ENCODE results near the gene GPR107. TPM values are rescaled to one million over a fixed set of nuclear protein-coding genes. Genes with fewer than 3 reads are reported as not detected.
A peak's percentile ranks its signal among the peaks of the same experiment; 100 is the strongest.
"Not testable (repeated sequence)": the region's sequence is repeated elsewhere in the genome, so short reads cannot be mapped to it uniquely, and the experiment has no call there.

Gene GPR107
- total RNA-seq, 1 experiment from 2014 or later, result 33.2 TPM

DNA sequence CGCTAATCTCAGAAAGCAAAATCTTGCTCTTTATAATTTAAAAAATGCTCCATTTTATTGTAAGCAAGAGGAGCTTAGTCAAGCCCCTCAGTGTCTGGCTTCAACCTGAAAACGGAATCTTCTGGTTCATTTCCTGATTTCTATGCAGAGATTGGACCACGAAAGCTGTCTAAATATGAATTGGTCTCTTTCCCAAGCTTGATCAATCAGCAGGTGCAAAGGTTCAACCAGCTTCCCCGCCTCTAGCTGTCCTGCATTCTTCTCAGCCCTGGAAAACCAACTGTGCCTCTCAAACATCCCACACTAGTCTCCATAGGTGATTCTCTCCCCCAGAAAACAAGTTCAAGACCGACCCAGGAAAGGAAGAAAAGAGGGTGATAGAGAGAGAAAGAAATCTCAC is 45.2 kb upstream of the GPR107 start (continued):
- TF ChIP-seq ZNF138 (CRISPR knock-in tag; conservative IDR thresholded peaks at IDR 0.05), result no peak
- TF ChIP-seq, protein P1, sequence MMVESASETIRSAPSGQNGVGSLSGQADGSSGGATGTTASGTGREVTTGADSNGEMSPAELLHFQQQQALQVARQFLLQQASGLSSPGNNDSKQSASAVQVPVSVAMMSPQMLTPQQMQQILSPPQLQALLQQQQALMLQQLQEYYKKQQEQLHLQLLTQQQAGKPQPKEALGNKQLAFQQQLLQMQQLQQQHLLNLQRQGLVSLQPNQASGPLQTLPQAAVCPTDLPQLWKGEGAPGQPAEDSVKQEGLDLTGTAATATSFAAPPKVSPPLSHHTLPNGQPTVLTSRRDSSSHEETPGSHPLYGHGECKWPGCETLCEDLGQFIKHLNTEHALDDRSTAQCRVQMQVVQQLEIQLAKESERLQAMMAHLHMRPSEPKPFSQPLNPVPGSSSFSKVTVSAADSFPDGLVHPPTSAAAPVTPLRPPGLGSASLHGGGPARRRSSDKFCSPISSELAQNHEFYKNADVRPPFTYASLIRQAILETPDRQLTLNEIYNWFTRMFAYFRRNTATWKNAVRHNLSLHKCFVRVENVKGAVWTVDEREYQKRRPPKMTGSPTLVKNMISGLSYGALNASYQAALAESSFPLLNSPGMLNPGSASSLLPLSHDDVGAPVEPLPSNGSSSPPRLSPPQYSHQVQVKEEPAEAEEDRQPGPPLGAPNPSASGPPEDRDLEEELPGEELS (CRISPR knock-in tag; IDR thresholded peaks at IDR 0.05), result no peak
- TF ChIP-seq TCF7 (CRISPR knock-in tag; IDR thresholded peaks at IDR 0.05; ENCODE audit: low read depth), result no peak
- TF ChIP-seq, protein P2, sequence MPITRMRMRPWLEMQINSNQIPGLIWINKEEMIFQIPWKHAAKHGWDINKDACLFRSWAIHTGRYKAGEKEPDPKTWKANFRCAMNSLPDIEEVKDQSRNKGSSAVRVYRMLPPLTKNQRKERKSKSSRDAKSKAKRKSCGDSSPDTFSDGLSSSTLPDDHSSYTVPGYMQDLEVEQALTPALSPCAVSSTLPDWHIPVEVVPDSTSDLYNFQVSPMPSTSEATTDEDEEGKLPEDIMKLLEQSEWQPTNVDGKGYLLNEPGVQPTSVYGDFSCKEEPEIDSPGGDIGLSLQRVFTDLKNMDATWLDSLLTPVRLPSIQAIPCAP (CRISPR knock-in tag; IDR thresholded peaks at IDR 0.05), result no peak
- TF ChIP-seq, protein P3, sequence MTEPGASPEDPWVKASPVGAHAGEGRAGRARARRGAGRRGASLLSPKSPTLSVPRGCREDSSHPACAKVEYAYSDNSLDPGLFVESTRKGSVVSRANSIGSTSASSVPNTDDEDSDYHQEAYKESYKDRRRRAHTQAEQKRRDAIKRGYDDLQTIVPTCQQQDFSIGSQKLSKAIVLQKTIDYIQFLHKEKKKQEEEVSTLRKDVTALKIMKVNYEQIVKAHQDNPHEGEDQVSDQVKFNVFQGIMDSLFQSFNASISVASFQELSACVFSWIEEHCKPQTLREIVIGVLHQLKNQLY (CRISPR knock-in tag; IDR thresholded peaks at IDR 0.05), result no peak
- TF ChIP-seq, protein P4, sequence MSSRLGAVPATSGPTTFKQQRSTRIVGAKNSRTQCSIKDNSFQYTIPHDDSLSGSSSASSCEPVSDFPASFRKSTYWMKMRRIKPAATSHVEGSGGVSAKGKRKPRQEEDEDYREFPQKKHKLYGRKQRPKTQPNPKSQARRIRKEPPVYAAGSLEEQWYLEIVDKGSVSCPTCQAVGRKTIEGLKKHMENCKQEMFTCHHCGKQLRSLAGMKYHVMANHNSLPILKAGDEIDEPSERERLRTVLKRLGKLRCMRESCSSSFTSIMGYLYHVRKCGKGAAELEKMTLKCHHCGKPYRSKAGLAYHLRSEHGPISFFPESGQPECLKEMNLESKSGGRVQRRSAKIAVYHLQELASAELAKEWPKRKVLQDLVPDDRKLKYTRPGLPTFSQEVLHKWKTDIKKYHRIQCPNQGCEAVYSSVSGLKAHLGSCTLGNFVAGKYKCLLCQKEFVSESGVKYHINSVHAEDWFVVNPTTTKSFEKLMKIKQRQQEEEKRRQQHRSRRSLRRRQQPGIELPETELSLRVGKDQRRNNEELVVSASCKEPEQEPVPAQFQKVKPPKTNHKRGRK (CRISPR knock-in tag; IDR thresholded peaks at IDR 0.05; ENCODE audit: borderline replicate concordance), result no peak

DNA sequence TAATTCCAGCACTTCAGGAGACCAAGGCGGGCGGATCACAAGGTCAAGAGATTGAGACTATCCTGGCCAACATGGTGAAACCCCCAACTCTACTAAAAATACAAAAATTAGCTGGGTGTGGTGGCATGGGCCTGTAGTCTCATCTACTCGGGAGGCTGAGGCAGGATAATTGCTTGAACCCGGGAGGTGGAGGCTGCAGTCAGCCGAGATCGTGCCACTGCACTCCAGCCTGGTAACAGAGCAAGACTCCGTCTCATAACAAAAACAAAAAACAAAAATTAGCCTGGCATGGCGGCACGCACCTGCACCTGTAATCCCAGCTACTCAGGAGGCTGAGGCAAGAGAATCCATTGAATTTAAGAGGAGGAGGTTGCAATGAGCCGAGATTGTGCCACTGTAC is 44.2 kb upstream of the GPR107 start:
- H3K27me3 Mint-ChIP-seq (ENCODE audit: low read depth); H3K36me3 Mint-ChIP-seq; H3K4me3 Mint-ChIP-seq; DNase-seq (ENCODE audit: low spot score); H3K9me3 Mint-ChIP-seq; H3K4me1 Mint-ChIP-seq; ATAC-seq; CTCF ChIA-PET; POLR2A ChIA-PET; H3K27ac Mint-ChIP-seq: not testable (repeated sequence)

DNA sequence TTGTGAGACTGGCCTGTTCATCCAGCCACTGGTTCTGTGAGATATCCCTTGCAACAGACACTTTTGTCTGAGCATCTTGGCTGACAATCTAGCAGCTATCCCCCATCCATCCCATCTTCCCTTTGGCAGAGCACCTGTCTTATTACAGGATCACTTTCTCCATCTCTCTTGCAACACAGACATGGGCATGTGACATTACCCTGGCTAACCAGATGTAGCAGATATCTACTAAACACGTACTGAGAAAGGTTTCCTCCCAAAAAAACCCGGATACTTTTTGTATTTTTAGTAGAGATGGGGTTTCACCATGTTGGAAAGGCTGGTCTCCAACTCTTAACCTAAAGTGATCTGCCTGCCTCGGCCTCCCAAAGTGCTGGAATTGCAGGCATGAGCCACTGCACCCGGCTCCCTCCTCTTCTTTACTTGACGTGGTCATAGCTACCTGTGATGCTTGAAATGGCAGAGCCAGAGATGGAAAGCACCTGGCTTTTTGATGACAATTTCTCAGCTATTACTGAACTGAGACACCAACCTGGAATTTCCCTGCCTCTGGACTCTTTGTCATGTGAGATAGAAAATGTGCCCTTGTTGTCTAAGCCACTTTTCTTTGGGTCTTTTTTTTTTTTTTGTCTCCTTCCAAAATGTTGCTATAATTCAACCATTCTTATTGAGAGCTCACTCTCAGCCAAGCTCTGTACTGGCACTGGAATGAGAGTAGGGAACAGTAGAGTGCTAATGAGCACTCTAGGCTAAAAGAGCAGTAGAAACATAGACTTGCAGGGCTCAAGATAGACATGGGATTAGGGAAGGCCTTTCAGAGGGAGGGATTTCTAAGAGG is 43.3 kb upstream of the GPR107 start:
- Mint-ChIP-seq H3K9me3 (no peaks in the 10 kb centered on the region), H3K27me3 (ENCODE audit: low read depth) (no peaks in the 10 kb centered on the region), H3K27ac (peak overlapping the region; percentile 30; the same call in 1 of the 2 replicates), H3K4me3 (no peak overlapping the region), H3K4me1 (no peaks in the 10 kb centered on the region; the same call in 1 of the 2 replicates), H3K36me3 (no peaks in the 10 kb centered on the region)
- ATAC-seq (no peak), DNase-seq (ENCODE audit: low spot score) (no peak)
- CTCF ChIA-PET, result no interaction called here
- POLR2A ChIA-PET, result no interaction called here
- TF ChIP-seq ZNF219 (CRISPR knock-in tag; IDR thresholded peaks at IDR 0.05; ENCODE audit: borderline replicate concordance) (no peak), TP53 (CRISPR knock-in tag; IDR thresholded peaks at IDR 0.05) (no peak), CREM (CRISPR knock-in tag; IDR thresholded peaks at IDR 0.05) (no peak), SP1 (CRISPR knock-in tag; conservative IDR thresholded peaks at IDR 0.05) (no peak), ESRRA (CRISPR knock-in tag; IDR thresholded peaks at IDR 0.05; ENCODE audit: borderline replicate concordance) (no peak), ZNF263 (CRISPR knock-in tag; IDR thresholded peaks at IDR 0.05; ENCODE audit: low read depth) (no peak), JAZF1 (CRISPR knock-in tag; IDR thresholded peaks at IDR 0.05) (no peak), MYBL2 (CRISPR knock-in tag; IDR thresholded peaks at IDR 0.05) (no peak)
- TF ChIP-seq, protein P5, sequence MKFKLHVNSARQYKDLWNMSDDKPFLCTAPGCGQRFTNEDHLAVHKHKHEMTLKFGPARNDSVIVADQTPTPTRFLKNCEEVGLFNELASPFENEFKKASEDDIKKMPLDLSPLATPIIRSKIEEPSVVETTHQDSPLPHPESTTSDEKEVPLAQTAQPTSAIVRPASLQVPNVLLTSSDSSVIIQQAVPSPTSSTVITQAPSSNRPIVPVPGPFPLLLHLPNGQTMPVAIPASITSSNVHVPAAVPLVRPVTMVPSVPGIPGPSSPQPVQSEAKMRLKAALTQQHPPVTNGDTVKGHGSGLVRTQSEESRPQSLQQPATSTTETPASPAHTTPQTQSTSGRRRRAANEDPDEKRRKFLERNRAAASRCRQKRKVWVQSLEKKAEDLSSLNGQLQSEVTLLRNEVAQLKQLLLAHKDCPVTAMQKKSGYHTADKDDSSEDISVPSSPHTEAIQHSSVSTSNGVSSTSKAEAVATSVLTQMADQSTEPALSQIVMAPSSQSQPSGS (CRISPR knock-in tag; IDR thresholded peaks at IDR 0.05; ENCODE audit: borderline replicate concordance, low read depth), result no peak
- TF ChIP-seq, protein P6, sequence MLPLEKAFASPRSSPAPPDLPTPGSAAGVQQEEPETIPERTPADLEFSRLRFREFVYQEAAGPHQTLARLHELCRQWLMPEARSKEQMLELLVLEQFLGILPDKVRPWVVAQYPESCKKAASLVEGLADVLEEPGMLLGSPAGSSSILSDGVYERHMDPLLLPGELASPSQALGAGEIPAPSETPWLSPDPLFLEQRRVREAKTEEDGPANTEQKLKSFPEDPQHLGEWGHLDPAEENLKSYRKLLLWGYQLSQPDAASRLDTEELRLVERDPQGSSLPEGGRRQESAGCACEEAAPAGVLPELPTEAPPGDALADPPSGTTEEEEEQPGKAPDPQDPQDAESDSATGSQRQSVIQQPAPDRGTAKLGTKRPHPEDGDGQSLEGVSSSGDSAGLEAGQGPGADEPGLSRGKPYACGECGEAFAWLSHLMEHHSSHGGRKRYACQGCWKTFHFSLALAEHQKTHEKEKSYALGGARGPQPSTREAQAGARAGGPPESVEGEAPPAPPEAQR (CRISPR knock-in tag; IDR thresholded peaks at IDR 0.05), result no peak
- TF ChIP-seq, protein P1 (CRISPR knock-in tag; IDR thresholded peaks at IDR 0.05), result no peak
- TF ChIP-seq, protein P7, sequence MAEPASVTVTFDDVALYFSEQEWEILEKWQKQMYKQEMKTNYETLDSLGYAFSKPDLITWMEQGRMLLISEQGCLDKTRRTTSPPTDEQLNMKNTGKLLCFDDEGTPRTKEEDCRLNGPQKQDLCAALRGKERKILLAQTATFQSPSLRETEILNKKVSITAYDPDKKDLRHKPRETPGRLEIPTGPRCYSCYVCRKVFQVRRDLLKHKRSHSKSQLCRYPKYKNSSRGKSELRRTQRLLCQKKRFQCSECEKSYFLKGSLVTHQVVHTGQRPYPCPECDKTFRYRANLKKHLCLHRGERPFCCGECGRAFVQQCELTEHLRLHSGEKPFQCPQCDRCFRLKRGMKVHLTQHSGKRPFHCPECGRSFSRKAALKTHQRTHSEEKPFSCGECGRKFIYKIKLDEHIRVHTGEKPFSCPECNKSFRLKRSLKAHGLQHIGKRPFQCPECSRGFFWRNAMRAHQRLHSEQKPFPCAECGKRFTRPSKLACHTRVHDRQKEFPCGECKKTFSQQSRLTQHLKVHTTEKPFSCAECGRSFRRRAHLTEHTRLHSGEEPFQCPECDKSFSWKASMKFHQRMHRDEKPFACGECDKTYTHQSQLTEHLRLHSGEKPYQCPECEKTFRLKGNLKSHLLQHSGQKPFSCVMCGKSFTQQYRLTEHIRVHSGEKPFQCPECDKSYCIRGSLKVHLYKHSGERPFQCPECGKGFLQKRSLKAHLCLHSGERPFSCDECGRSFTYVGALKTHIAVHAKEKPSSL (CRISPR knock-in tag; conservative IDR thresholded peaks at IDR 0.05), result no peak

Measured in WTC11 (cell line).